Muscle layer of colon (tissue), 2 donors: ENCODE data around the gene DUS3L.
A peak's percentile ranks its signal among the peaks of the same experiment; 100 is the strongest.

Experiments
- H3K27ac ChIP-seq: one replicate; pipeline ENCODE4 v1.7.0; 2013; ENCODE audit warnings: low read depth, mild to moderate bottlenecking, low read length, moderate library complexity
- H3K27me3 ChIP-seq, 2 donors: one replicate each; pipeline ENCODE4 v1.7.0; 2013; ENCODE audit warnings: low read length in 2 of 2, mild to moderate bottlenecking in 2 of 2; ENCODE audit not compliant: insufficient read depth in 2 of 2, control insufficient read depth in 1 of 2
- H3K36me3 ChIP-seq: one replicate; pipeline ENCODE4 v1.7.0; 2013; ENCODE audit warnings: mild to moderate bottlenecking, low read length; ENCODE audit not compliant: insufficient read depth
- H3K4me1 ChIP-seq: one replicate; pipeline ENCODE4 v1.7.0; 2013; ENCODE audit warnings: mild to moderate bottlenecking, low read length; ENCODE audit not compliant: insufficient read depth
- H3K4me3 ChIP-seq, 2 donors: one replicate each; pipeline ENCODE4 v1.7.0; 2013; ENCODE audit warnings: low read length in 2 of 2, low read depth in 1 of 2, mild to moderate bottlenecking in 1 of 2, moderate library complexity in 1 of 2
- H3K9ac ChIP-seq: one replicate; pipeline ENCODE4 v1.7.0; 2013; ENCODE audit warnings: low read length
- H3K9me3 ChIP-seq: one replicate; pipeline ENCODE4 v1.7.0; 2013; ENCODE audit warnings: mild to moderate bottlenecking, low read length
- donor health status: abdominal sarcoma.
- donor health status: Adenocarcinoma of cecum.

DUS3L gene, protein sequence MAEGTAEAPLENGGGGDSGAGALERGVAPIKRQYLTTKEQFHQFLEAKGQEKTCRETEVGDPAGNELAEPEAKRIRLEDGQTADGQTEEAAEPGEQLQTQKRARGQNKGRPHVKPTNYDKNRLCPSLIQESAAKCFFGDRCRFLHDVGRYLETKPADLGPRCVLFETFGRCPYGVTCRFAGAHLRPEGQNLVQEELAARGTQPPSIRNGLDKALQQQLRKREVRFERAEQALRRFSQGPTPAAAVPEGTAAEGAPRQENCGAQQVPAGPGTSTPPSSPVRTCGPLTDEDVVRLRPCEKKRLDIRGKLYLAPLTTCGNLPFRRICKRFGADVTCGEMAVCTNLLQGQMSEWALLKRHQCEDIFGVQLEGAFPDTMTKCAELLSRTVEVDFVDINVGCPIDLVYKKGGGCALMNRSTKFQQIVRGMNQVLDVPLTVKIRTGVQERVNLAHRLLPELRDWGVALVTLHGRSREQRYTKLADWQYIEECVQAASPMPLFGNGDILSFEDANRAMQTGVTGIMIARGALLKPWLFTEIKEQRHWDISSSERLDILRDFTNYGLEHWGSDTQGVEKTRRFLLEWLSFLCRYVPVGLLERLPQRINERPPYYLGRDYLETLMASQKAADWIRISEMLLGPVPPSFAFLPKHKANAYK

DNA sequence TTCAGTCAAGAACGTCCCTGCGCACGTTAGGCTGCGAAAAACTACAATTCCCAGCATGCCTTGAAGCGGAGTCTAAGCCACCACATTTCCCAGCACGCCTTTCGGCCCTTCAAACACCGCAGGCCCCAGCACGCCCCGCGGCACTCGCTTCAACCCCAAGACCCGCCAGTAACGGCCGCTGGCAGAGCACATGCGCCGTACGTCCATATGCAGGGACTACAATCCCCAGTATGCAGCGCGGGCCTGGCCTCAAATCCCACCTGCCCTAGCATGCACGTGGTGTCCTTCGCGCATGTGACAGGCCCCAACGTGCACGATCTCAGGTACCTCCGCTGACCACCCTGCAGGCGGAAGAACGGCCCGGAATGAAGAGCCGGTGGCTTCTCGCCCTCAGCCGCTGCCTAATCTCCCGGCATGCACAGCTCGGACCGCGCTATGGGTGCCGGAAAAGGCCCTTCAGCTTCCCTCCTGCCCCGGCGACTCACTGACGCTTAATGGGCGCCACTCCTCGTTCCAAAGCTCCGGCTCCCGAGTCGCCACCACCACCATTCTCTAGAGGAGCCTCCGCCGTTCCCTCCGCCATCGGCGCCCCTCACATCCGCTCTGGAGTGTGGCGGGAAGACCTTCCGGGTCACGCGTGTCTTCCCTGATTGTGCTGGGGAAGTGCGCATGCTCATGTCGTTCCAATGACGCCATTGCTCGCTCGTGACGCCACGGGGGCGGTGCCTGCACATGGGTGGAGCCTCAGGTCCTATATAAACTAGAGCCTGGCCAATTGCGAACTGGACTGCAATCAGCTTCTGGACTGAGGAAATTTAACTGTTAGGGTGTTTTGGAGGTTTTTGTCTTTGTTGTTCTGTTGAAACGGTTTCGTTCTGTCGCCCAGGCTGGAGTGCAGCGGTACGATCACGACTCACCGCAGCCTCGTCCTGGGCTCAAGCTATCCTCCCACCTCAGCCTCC is at the start of gene DUS3L:
Gene DUS3L, minus strand, starts transcription at position 605 of the 962 bp plus-strand sequence. Its CDS starts 22 bp downstream, at position 583.
- Histone ChIP-seq H3K27ac (peak within 1 kb of the TSS; percentile 99), H3K4me3 (peak within 1 kb of the TSS; percentile 78 to 100), H3K9me3 (no peaks in the 10 kb centered on the region), H3K9ac (peak within 1 kb of the TSS; percentile 51), H3K36me3 (peaks cover 42% of the 10 kb centered on the region), H3K27me3 (no peaks in the 10 kb centered on the region), H3K4me1 (peaks cover 9% of the 10 kb centered on the region)

- Histone ChIP-seq H3K4me1 (no peaks in the 10 kb centered on the region), H3K27ac (no peak within 1 kb of the TSS), H3K9ac (no peak within 1 kb of the TSS), H3K4me3 (no peak within 1 kb of the TSS), H3K27me3 (no peaks in the 10 kb centered on the region), H3K36me3 (no peaks in the 10 kb centered on the region), H3K9me3 (no peaks in the 10 kb centered on the region)
Observed at GRCh38 chr19:5839065-5840017, 48.4 kb upstream of the DUS3L start, which contains the start of gene FUT6. FUT6 (minus strand) TSS chr19:5839702; CDS start chr19:5832567, 7,135 bp downstream.

DNA sequence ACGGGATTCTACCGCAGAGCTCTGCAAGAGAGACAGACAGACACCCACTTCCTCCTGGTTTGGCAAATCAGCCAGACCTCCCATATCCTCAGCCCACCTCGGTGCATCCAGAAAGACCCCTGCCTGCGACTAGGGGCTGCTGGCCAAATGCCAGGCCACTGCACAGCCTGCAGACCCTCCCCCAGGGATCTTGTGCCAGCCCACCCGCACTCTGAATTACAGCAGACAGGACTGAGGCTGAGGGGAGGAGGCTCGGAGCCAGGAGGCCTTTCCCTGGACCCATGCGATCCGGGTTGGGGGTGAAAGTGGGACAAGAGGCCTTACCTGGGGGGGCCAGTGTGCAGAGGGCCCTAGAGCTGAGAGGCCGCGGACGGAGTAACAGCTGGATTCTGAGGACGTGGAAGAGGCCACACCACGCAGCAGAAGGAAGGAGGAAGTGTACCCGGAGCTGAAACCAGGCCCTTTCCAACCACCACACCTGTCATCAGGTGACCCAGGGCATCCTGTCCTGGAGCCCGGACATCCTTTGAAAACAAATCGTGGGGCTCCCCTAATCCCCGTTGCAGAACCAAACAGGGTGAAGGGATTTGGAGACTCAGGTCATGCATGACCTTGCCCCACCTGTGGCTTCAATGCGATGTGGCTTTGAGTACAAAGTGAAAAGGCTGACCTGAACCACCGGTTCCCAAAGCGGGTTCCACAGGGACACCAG is 47.5 kb upstream of the DUS3L start:
- Histone ChIP-seq H3K4me3 (no peak overlapping the region), H3K9ac (no peak overlapping the region)

DNA sequence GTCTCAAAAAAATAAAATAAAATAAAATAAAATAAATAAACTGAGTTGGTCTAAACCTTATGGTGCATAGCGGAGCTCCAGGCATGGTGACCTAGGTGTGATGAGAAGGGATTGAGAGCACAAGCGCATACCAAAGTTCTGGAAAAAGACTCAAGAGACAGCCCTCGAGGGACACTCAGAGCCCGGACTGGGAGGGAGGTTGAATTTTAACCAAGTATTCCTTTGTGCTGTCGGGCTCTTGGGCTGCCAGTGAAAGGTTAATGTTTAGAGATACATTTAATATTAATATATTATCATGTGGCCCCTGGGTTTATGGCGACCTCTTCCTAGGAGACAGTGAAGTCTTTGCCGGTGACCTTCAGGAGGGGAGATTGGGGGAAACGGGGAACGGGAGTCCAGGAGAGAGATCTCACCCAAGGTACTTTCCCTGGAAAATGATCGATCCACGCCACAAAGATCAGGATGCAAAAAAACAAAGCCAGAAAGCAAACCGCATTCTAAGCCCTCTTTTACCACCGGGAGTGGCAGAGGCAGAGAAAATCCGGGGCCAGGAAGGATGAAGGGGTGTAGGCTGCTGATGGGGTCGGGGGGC is 46.9 kb upstream of the DUS3L start:
- no peak overlapping the region for H3K9ac ChIP-seq
- no peak overlapping the region for H3K4me3 ChIP-seq
- no peaks in the 10 kb centered on the region for H3K36me3 ChIP-seq
- H3K4me1 ChIP-seq: no peaks in the 10 kb centered on the region
- no peaks in the 10 kb centered on the region for H3K9me3 ChIP-seq
- no peaks in the 10 kb centered on the region for H3K27me3 ChIP-seq
- no peak overlapping the region for H3K27ac ChIP-seq

More for the DNA sequence above, 47.5 kb upstream of the DUS3L start:
- Histone ChIP-seq H3K9me3 (no peaks in the 10 kb centered on the region), H3K4me1 (no peaks in the 10 kb centered on the region), H3K27me3 (no peaks in the 10 kb centered on the region), H3K27ac (no peak overlapping the region), H3K36me3 (no peaks in the 10 kb centered on the region)

DNA sequence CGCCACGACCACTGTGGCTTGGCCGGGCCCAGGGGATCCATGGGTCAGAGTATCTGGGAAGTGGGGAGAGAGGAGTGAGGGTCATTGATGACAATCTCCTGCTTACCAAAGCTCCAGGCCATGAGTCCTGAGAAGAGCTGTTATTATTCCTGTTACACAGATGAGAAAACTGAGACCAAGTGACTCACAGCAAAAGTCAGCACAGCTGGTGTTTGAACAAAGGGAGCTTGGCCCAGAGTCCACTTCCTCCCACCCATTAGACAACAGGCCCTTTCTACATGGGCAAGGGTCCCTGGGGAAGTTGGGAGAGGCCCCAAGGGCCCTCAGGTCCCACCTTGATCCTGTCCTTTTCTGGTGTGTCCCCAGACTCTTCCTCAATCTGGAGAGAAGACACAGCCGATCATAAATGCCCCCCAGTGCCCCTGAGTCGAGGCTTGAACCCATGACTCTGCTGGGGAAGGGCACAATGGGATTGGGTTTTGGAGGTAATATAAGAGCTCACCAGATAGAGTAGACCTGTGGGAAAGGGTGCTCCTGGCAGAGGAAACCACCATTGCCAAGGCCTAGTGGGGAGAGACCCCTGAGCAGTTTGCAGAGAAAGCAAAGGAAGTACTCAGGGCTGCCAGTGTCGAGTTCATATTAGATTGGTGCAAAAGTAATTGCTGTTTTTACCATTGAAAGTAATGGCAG is 41.7 kb upstream of the DUS3L start:
- Histone ChIP-seq H3K9me3 (no peaks in the 10 kb centered on the region), H3K4me1 (peaks cover 12% of the 10 kb centered on the region), H3K27me3 (peaks cover 0 to 9% of the 10 kb centered on the region in 2 donors), H3K9ac (no peak overlapping the region), H3K4me3 (no peak overlapping the region), H3K36me3 (no peaks in the 10 kb centered on the region), H3K27ac (no peak overlapping the region)

GRCh38 chr19:5832061-5832460 is 41.1 kb upstream of the DUS3L start:
- Histone ChIP-seq H3K4me3 (no peak overlapping the region), H3K9me3 (no peaks in the 10 kb centered on the region), H3K9ac (no peak overlapping the region), H3K36me3 (no peaks in the 10 kb centered on the region), H3K27me3 (peaks cover 0 to 9% of the 10 kb centered on the region in 2 donors), H3K4me1 (peaks cover 15% of the 10 kb centered on the region), H3K27ac (no peak overlapping the region)

DNA sequence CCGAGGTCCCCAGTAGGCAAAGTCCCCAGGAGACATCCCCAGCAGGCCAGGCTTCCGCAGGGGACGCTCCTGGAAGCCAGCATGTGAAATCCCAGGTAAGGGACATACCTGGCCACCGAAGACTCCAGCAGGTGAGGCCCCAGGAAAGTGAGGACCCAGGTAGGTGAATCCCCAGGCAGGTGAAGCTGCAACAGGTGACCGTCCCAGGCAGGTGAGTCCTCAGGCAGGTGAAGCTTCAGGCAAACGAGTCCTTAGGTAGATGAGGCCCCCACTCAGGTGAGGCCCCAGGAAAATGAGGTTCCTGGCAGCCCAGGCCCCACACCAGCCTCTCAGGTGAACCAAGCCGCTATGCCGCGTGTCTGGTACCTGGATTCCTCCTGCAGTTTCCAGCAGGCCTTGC is 40.2 kb upstream of the DUS3L start:
- no peaks in the 10 kb centered on the region for H3K36me3 ChIP-seq
- no peaks in the 10 kb centered on the region for H3K9me3 ChIP-seq
- H3K4me1 ChIP-seq: peaks cover 24% of the 10 kb centered on the region
- no peak overlapping the region for H3K27ac ChIP-seq
- no peak overlapping the region for H3K9ac ChIP-seq
- no peak overlapping the region for H3K4me3 ChIP-seq
- H3K27me3 ChIP-seq: peaks cover 0 to 9% of the 10 kb centered on the region in 2 donors

DNA sequence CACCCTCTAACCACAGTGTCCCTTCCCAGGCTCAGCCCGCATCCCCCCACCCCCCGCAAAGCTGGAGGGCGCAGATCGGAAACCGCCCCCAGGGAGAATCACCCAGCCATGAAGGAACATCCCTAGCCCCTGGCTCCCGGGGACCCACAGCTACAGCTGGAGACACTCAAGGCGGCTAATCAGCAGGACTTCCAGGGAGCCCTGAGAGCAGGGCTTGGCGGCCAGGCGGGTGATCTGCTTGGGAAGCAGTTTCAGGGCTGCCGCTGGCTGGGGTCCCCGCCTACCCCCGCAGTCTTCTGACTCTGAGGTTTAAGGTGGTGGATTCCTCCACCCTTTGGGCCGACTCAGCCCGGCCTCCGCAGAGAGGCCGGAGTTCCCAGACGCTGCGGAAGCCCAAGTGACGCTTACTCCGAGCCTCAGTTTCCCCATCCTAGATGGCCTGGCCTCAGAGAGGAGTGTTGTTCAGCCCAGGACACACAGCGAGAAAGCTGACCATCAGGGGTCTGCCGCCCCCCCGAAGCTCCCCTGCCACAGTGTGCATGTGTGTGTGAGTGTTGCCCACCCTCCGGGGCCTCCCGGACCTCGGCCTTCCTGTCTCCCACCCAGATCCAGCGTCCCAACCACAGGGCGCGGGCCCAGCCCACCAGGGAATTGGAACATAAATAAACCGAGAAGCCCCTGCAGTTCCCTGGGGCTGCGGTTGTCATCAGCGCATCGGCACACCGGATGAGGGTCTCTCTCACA is 38.8 kb upstream of the DUS3L start:
- Histone ChIP-seq H3K4me3 (peak overlapping the region in 1 of 2 donors; percentile 23), H3K4me1 (peaks cover 24% of the 10 kb centered on the region), H3K27ac (peak overlapping the region; percentile 91), H3K27me3 (peaks cover 0 to 9% of the 10 kb centered on the region in 2 donors), H3K9ac (no peak overlapping the region), H3K36me3 (no peaks in the 10 kb centered on the region), H3K9me3 (no peaks in the 10 kb centered on the region)
